ENCODE measurements around the gene PSTPIP1. TPM values are rescaled to one million over a fixed set of nuclear protein-coding genes. Genes with fewer than 3 reads are reported as not detected.
A peak's percentile ranks its signal among the peaks of the same experiment; 100 is the strongest.

The PSTPIP1 gene
- total and polyA plus RNA-seq, 2 of the 13 experiments (the other 11 are each of a cell fraction or from before 2014, with no cell fraction given), result 4.4 to 8.7 TPM

- no peak overlapping the region for H3K4me3 ChIP-seq (replicated peaks in 1 of 3; ENCODE audit: insufficient read depth in 1 of 3, low read depth in 2 of 3, low read length in 3 of 3)
- no peaks in the 10 kb centered on the region for H3K36me3 ChIP-seq (replicated peaks in 1 of 2; ENCODE audit: control insufficient read depth in 1 of 2, insufficient read depth in 2 of 2, low read length in 2 of 2)
- ATAC-seq (no peak), DNase-seq (ENCODE audit: low spot score) (no peak), FAIRE-seq (no peak)
- 96% methylated on average over 9 of the region's 22 CpGs for WGBS (ENCODE audit: low lambda C conversion rate)
- H3K4me1 ChIP-seq (ENCODE audit: insufficient read depth, low read length), result peaks cover 43% of the 10 kb centered on the region
- BruUV-seq (replicated peaks), result no TSS peak
- CTCF ChIA-PET (ENCODE audit: low intra/inter-chr PET ratio, low total read pairs), result no interaction called here
- no peak overlapping the region for H3K9ac ChIP-seq (ENCODE audit: insufficient read depth, low read depth, low read length)
- no peak overlapping the region for H3K4me2 ChIP-seq (ENCODE audit: low read depth, low read length)
- POLR2A ChIA-PET, result no interaction called here
- H3K79me2 ChIP-seq (ENCODE audit: insufficient read depth, low read length), result no peaks in the 10 kb centered on the region
- intact Hi-C loops (cut with micrococcal nuclease; ENCODE audit: unreplicated experiment) (no loop called here), in situ Hi-C loops (cut with HindIII; ENCODE audit: extremely low pct_ligation_motif_present, low pct_unique_long_range_greater_than_20kb) (no loop called here)
- H2AFZ ChIP-seq (ENCODE audit: low read length), result no peak overlapping the region
- TF ChIP-seq FOXM1 (CRISPR knock-in tag; IDR thresholded peaks at IDR 0.05) (no peak), ZNF629 (CRISPR knock-in tag; conservative IDR thresholded peaks at IDR 0.05) (peak; percentile 81)
- H3K9me3 ChIP-seq (ENCODE audit: low read length), result no peaks in the 10 kb centered on the region
- no peaks in the 10 kb centered on the region for H4K20me1 ChIP-seq (ENCODE audit: insufficient read depth, low read length)
- peaks cover 7 to 26% of the 10 kb centered on the region in 2 experiments; a peak in 4 of 5 replicates for H3K27me3 ChIP-seq (ENCODE audit: control insufficient read depth in 1 of 2, insufficient read depth in 2 of 2, low read length in 2 of 2)
- H3K27ac ChIP-seq (ENCODE audit: extremely low read length, insufficient read depth, low read length), result no peak overlapping the region
These were observed 33.7 kb downstream of the PSTPIP1 start for GRCh38 chr15:77028451-77029165.

GRCh38 chr15:77029166-77030047 is 34.5 kb downstream of the PSTPIP1 start:
- Histone ChIP-seq H3K79me2 (ENCODE audit: insufficient read depth, low read length) (no peaks in the 10 kb centered on the region), H3K4me1 (ENCODE audit: insufficient read depth, low read length) (peaks cover 47% of the 10 kb centered on the region), H3K9me3 (ENCODE audit: low read length) (no peaks in the 10 kb centered on the region), H3K9ac (ENCODE audit: insufficient read depth, low read depth, low read length) (no peak overlapping the region), H3K4me3 (replicated peaks in 1 of 3; ENCODE audit: insufficient read depth in 1 of 3, low read depth in 2 of 3, low read length in 3 of 3) (peak overlapping the region in 1 of 3 experiments; percentile 81; a peak in 2 of 6 replicates), H3K36me3 (replicated peaks in 1 of 2; ENCODE audit: control insufficient read depth in 1 of 2, insufficient read depth in 2 of 2, low read length in 2 of 2) (no peaks in the 10 kb centered on the region), H3K4me2 (ENCODE audit: low read depth, low read length) (peak overlapping the region; percentile 97), H2AFZ (ENCODE audit: low read length) (no peak overlapping the region), H4K20me1 (ENCODE audit: insufficient read depth, low read length) (no peaks in the 10 kb centered on the region), H3K27ac (ENCODE audit: extremely low read length, insufficient read depth, low read length) (no peak overlapping the region), H3K27me3 (ENCODE audit: control insufficient read depth in 1 of 2, insufficient read depth in 2 of 2, low read length in 2 of 2) (peaks cover 7 to 26% of the 10 kb centered on the region in 2 experiments; a peak in 4 of 5 replicates)
- ChIA-PET POLR2A (interaction anchor here (1.1 kb wide), 2 partner anchors 42 to 514 kb away, joined by 3 to 4 read pairs; partner anchors contain the start of gene TSPAN3), CTCF (ENCODE audit: low intra/inter-chr PET ratio, low total read pairs) (no interaction called here)
- 38% methylated on average over 7 of the region's 21 CpGs for WGBS (ENCODE audit: low lambda C conversion rate)
- intact Hi-C loops (cut with micrococcal nuclease; ENCODE audit: unreplicated experiment) (loop anchor here (5.0 kb wide), 1 partner anchor 127 kb away; no protein-coding TSS in a partner anchor), in situ Hi-C loops (cut with HindIII; ENCODE audit: extremely low pct_ligation_motif_present, low pct_unique_long_range_greater_than_20kb) (loop anchor here (10.0 kb wide), 1 partner anchor 125 kb away; the partner anchor contains the start of gene SCAPER)
- FAIRE-seq (no peak), DNase-seq (ENCODE audit: low spot score) (no peak), ATAC-seq (peak; percentile 4; the same call in 1 of the 3 replicates)
- no TSS peak for BruUV-seq (replicated peaks)
- TF ChIP-seq TEAD3 (CRISPR knock-in tag; optimal IDR thresholded peaks at IDR 0.05; ENCODE audit: borderline replicate concordance), result peak; percentile 50
- no peak for TF ChIP-seq FOXJ3 (CRISPR knock-in tag; IDR thresholded peaks at IDR 0.05; ENCODE audit: borderline replicate concordance)
- TF ChIP-seq HDAC1 (CRISPR knock-in tag; IDR thresholded peaks at IDR 0.05), result peak; percentile 11; the same call in 1 of the 2 replicates
- peak; percentile 36; the same call in 1 of the 2 replicates for TF ChIP-seq CTCF (CRISPR knock-in tag; IDR thresholded peaks at IDR 0.05)

Measured in HepG2 (cell line).